IPS DF 19.7 (cell line): Measurements from ENCODE around the gene KLHL30.

Experiments
- DNase-seq: peaks from one replicate; pipeline ENCODE4 v3.0.0-alpha.2; 2013; ENCODE audit warnings: low read depth, low spot score

Gene KLHL30, protein sequence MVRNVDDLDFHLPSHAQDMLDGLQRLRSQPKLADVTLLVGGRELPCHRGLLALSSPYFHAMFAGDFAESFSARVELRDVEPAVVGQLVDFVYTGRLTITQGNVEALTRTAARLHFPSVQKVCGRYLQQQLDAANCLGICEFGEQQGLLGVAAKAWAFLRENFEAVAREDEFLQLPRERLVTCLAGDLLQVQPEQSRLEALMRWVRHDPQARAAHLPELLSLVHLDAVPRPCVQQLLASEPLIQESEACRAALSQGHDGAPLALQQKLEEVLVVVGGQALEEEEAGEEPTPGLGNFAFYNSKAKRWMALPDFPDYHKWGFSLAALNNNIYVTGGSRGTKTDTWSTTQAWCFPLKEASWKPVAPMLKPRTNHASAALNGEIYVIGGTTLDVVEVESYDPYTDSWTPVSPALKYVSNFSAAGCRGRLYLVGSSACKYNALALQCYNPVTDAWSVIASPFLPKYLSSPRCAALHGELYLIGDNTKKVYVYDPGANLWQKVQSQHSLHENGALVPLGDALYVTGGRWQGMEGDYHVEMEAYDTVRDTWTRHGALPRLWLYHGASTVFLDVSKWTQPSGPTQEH

GRCh38 chr2:238138331-238139195 is at the start of gene KLHL30:
TSS of gene KLHL30 (plus strand) at chr2:238138668. CDS start at chr2:238140755, 2,087 bp downstream.
- no peak for DNase-seq

GRCh38 chr2:238090887-238091286 is 47.6 kb upstream of the KLHL30 start:
- no peak for DNase-seq

GRCh38 chr2:238091436-238092060 is 46.9 kb upstream of the KLHL30 start:
- no peak for DNase-seq

DNA sequence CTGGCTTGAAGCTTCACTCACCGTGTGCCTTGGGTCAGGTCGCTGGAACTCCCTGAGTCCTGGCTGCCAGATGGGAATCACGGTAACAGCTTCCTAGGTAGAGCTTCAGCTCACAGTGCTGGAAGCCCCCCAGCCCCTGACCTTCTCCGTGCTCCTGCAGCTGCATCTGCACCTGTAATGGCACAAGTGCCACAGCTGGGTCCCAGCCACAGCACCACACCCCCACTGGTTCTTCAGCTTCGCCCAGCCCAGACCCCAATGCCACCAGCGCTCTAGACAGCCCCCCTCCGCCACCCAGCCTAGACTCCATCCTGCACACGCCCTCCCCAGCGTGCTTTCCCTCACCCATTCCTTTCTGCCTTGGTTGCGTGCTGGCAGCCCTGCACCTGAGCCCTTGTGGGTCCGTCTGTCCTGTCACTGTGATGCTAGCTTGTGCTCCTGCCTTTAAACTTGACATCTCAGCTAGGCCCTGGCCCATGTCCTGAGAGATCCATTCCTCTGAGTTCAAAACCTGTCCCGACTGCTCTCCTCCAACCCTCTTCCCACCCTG is 45.9 kb upstream of the KLHL30 start:
- DNase-seq = no peak

- no peak for DNase-seq
Measured at GRCh38 chr2:238093181-238094140, 45.0 kb upstream of the KLHL30 start.

- DNase-seq = no peak
Measured at GRCh38 chr2:238094438-238095022, 43.9 kb upstream of the KLHL30 start.

DNA sequence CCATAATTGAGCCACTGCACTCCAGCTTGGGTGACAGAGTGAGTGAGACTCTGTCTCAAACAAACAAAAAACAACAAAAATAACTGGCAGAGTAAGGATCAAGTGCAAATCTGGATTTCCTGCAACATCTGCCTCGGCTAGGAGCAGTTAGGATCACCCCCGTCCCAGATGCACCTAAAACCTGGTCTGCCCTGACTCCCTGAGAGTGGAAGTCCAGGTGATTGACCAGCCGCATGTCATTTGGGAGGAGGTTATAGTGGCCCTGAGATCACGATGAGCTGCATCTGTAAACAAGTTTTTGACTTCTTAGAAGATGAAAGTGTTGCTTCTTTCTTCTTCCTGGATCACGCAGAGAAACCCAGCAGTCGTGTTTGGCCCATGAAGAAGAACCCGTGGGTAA is 43.3 kb upstream of the KLHL30 start:
- no peak for DNase-seq

- DNase-seq = no peak
Measured at GRCh38 chr2:238096311-238097011, 42.0 kb upstream of the KLHL30 start.

- DNase-seq = no peak
Measured at GRCh38 chr2:238097201-238097987, 41.1 kb upstream of the KLHL30 start.

GRCh38 chr2:238097988-238098871 is 40.2 kb upstream of the KLHL30 start:
- DNase-seq = no peak

GRCh38 chr2:238098901-238099713 is 39.4 kb upstream of the KLHL30 start:
- no peak for DNase-seq

- DNase-seq = no peak
Measured at GRCh38 chr2:238099714-238100048, 38.8 kb upstream of the KLHL30 start.

- DNase-seq = no peak
Measured at GRCh38 chr2:238100049-238100820, 38.2 kb upstream of the KLHL30 start, which contains the start of gene ESPNL. TSS of gene ESPNL (plus strand) at chr2:238100340. CDS start at chr2:238100420, 80 bp downstream.

GRCh38 chr2:238100821-238101771 is 37.4 kb upstream of the KLHL30 start:
- DNase-seq = no peak
